ENCODE data around the gene ZNF775.

ZNF775 gene

DNA sequence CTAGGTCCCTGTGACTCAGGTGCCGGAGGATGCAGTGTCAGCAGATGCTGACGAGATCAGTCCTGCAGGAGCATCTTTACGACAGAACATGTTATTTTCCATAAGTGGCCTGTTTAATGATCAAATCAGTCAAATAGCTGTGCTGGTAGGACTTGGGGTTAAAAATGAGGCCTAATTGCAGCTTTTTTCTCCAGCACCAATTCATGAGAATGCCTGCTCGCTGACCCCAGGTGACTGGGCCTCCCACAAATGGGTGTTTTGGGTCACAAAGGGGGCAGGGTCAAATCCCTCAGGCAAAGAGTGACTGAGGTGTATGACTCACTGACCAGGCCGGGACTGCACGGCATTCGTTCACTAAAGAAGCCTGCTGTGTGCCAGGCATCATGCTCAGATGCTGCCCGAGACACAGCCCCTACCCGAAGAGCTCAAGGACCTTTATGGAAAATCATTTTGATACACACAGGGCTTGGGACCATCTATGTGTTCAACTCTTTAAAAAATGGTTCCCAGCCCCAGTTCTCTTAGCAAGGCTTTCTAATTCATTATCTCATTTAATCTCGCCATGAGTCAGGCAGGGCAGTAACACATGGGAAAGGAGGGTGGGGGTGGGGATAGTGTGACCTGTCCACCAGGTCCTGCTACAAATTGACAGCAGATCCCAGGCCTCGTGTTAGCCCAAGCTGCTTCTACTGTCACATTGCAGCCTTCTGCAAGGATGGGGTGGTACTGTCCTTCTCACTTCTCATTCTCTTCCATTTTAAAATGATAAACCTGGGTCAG is 21.1 kb downstream of the ZNF775 start:
- in situ Hi-C loops (cut with MboI; ENCODE audit: low sequenced_read_pairs): no loop called here

DNA sequence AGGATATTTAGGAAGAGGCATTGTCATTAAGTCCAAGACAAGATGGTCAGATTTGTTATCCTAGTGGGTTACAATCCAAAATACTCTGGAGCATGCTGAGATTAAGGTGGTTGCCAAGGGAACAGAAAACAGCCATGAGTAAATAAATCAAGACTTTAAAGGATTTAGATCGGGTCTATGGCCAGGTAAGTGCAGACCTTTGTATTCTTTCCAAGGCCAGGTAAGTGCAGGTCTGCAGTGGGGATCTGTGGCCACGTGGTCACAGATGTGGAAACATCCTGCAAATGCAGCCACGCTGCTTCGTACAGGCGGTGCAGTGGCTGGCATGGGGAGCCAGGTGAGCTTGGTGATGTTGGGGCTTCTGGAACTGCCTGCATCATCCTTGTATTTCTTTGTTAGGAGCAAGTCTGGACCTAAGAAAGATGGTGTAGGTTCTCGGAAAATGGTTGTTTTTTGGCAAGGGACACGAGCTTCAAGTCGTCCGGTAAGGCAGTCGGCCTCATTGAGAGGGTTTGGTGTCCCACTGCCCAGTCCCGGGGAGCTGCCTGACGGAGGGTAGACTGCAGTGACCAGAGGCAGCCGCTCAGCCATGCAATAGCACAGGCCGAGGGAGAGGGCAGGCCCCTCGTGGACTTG is 21.8 kb downstream of the ZNF775 start:
- in situ Hi-C loops (cut with MboI; ENCODE audit: low sequenced_read_pairs): no loop called here

- in situ Hi-C loops (cut with MboI; ENCODE audit: low sequenced_read_pairs): no loop called here
Observed at GRCh38 chr7:150401424-150401790, 22.3 kb downstream of the ZNF775 start.

DNA sequence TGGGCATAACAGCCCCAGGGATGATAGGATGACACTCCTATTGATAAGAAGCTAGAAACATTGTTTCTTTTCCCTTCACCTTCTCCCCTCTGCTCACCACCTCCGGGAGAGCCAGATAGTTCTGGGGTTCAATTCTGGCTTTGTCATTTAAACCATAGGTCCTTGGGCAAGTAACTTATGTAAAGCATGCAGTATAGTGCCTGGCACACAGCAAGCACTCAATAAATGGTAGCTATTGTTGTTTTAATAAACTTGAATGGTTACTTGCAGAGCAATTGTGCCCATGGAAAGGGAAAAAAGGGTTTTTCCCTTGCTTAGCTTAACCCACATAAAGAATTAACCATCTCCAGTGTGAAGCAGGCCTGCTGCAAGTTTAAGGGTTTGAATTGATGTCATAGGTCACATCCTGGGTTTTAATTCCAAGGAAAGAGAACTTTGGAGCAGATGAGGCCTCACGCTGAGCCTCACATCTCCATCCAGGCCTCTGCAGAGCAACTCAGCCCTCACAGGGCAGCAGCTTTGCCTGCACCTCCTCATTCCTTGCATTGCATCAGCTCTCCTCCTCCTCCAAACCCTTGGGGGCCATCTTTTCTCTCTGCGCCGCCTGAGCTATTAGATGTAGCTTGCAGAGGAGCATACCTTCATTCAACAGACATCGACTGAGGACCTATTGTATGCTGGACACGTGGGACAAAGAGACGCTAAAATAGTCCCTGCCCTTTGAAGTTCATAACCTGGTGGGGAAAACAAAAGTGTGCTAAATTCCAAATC is 22.9 kb downstream of the ZNF775 start:
- in situ Hi-C loops (cut with MboI; ENCODE audit: low sequenced_read_pairs): no loop called here

DNA sequence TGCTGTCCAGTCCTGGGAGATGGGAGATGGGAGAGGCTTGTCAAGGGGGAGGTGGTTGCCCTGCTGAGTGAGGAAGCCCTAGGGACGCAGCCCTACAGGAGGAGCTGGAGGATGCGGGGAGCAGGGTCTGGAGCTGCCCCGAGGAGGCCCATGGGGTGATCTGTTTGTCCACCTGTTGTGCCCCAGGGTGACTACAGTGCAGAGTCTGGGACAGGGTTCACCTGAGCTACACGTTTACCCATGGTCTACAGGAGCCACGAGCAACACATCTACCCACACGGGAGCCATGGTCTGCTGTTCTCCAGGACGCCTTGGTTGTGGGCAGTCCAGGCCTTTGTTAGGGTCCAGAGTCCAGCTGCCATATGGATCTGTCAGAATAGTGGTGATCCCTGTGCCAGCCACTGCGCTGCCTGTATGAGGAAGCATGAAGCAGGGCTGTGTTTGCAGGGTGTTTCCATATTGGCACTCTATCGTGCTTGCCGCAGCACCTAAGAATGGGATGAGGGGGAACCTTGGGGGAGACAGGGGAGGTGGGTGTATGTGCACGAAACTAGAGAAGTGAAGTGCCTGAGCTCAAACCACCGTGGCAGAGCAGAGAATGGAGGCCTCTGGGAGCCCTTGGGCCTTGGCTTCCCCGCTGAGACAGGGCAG is 23.7 kb downstream of the ZNF775 start:
- in situ Hi-C loops (cut with MboI; ENCODE audit: low sequenced_read_pairs): no loop called here

- in situ Hi-C loops (cut with MboI; ENCODE audit: low sequenced_read_pairs): no loop called here
Observed at GRCh38 chr7:150403376-150404171, 24.4 kb downstream of the ZNF775 start.

DNA sequence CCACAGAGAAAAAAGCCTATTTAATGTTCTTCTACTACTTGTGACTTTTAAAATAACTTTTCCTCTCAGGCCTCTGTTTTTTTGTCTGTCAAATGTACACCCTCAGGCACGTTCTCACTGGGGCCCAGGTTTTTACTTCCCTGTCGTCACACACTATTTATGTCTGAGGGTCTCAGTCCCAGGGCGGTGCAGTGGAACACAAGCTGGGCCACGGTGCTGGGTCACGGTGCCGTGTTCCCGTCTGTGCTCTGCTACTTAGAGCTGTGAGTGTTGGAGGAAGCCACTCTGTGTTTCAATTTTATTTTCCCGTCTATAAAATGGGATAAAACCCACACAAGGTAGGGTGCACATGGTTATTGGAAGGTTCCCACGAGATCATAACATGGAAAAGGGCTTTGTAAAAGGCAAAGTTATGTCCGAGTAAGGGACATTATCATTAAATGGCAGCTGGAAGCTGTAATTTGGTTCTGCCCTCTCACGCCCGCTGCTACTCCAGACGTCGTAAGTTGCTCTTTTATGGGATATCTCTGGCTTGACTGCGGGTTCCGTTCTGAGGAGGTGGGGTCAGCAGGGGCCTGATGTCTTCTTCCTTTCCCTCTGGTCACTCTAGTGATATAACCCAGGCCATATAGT is 25.2 kb downstream of the ZNF775 start:
- in situ Hi-C loops (cut with MboI; ENCODE audit: low sequenced_read_pairs): no loop called here

DNA sequence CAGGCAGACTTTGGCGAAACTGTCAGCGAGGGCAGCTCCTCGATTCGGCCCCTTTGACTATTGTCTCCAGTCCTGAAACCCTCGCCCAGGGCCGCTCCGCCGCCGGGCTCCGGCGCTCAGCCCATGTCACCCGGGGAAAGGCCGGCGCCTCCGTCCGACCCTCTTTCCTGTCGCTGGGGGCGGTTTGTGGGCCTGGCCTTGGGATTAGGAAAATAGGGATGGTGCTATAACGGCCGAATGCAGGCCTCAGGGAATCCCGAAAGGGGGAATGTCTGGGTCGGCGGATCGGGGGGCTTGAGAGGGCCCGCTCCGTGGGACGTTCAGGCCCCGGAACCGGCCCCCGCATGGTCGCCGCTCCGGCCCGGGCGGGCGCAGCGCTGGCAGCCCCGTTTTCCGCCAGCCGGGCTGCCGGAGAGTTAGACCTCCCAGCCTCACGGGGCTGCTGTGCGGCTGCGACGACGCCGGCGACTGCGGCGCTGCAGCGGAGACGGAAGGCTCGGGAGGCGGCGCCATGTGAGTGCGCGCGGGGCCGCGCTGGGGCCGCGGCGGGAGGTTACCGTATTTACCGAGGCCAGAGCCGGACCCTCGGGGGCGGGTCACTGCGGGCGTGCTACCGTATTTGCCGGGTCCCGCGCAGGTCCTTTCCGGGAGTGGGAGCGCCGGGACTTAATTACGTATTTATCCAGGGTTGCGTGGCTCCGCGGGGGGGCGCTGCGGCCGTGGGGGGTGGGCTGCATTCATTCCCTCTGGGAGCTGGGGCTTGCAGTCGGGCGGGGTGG is 25.9 kb downstream of the ZNF775 start:
- in situ Hi-C loops (cut with MboI; ENCODE audit: low sequenced_read_pairs): no loop called here

DNA sequence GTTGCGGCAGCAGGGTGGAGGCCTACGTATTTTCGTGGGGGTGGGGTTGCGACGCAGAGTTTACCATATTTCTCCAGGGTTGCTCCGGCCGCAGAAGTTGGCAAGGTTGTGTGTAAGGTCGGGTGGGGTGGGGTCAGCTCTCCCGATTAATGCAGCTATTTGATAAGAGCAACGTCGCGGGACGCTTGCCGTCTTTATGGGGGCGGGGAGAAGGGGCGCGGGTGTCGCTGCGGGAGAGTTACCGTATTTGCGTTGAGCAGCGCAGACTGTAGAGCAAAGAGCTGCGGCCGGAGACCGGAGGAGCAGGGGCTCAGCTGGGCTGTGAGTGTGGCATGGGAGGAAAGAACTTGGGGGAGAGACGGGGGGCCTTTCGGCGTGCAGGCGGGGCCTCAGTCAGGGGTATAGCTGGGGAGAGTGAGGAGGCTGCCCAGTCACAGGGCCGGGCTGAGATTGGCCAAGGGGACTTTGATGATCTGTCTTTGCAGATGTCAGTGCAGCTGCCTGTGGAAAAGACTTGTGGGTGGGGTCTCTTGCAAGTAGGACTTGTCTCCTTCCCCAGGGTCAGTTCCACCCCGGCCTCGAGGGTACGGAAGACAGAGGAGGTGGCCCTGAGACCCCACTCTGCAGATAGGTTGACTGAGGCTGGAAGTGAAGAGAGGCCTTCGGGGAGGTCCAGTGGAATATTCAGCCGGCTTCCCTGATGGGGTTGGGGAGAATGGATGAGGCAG is 26.6 kb downstream of the ZNF775 start:
- in situ Hi-C loops (cut with MboI; ENCODE audit: low sequenced_read_pairs): no loop called here

DNA sequence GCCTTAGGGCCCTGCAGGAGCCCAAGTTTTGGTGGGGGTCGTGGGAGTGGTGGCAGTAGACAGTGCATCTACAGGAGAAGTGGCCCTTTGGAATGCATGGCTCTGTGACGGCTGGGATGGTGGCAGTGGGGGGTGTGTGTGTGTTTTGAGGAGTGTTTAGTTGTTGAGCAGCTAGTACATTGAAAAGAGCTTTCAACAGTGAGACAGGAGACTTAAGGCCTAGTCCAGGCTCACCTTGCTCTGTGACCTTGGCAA is 27.1 kb downstream of the ZNF775 start:
- in situ Hi-C loops (cut with MboI; ENCODE audit: low sequenced_read_pairs): no loop called here

- in situ Hi-C loops (cut with MboI; ENCODE audit: low sequenced_read_pairs): no loop called here
Observed at GRCh38 chr7:150406567-150407421, 27.7 kb downstream of the ZNF775 start.

DNA sequence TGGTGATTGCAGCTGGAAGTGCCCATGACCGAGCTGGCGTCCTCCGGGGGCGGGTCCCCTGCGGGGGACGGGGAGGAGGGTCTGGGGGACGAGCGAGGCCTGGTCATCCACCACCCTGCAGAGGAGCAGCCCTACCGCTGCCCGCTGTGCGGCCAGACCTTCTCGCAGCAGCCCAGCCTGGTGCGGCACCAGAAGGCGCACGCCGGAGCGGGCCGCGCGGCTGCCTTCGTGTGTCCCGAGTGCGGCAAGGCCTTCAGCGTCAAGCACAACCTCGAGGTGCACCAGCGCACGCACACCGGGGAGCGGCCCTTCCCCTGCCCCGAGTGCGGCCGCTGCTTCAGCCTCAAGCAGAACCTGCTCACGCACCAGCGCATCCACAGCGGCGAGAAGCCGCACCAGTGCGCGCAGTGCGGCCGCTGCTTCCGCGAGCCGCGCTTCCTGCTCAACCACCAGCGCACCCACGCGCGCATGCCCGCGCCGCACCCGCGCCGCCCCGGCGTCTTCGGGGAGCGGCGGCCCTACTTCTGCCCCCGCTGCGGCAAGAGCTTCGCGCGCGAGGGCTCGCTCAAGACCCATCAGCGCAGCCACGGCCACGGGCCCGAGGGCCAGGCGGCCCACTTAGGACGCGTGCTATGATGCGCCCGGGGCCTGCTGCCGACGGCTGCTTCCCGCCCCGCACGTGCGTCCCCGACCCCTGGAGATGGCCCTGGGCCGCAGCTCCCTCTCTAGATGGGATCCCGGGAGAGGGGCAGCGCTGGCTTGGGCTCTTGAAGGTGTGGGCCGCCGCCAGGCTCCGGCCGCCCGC is 28.7 kb downstream of the ZNF775 start:
- in situ Hi-C loops (cut with MboI; ENCODE audit: low sequenced_read_pairs): no loop called here

GRCh38 chr7:150408393-150409299 is 29.5 kb downstream of the ZNF775 start:
- in situ Hi-C loops (cut with MboI; ENCODE audit: low sequenced_read_pairs): no loop called here

GRCh38 chr7:150409300-150410030 is 30.3 kb downstream of the ZNF775 start:
- in situ Hi-C loops (cut with MboI; ENCODE audit: low sequenced_read_pairs): no loop called here

- in situ Hi-C loops (cut with MboI; ENCODE audit: low sequenced_read_pairs): no loop called here
Observed at GRCh38 chr7:150410131-150410530, 31.0 kb downstream of the ZNF775 start.

Measured in HL-60/S4 treated with phorbol 12-myristate 13-acetate at 8.2 ng/mL for 4 days and 3 days (cell line).